ENCODE measurements around the gene ABCB8. TPM values are rescaled to one million over a fixed set of nuclear protein-coding genes. Genes with fewer than 3 reads are reported as not detected.
A peak's percentile ranks its signal among the peaks of the same experiment; 100 is the strongest.

Gene ABCB8
- 10 to 100 TPM; 20.1 to 21.6 TPM for total RNA-seq
- long read RNA-seq, full-length matches to known transcripts, result 11 of 24 reads
- long read RNA-seq, partial matches to known transcripts, result 6 of 24 reads
- long read RNA-seq, other reads (novel, unspliced or antisense), result 7 of 24 reads

- peak; percentile 96 to 98 for ATAC-seq
- DNase-seq, result peak; percentile 97
- intact Hi-C loops (cut with DNase I), result loop anchor here in 1 of 2 donors (1.0 to 2.0 kb wide), 2 partner anchors 30 to 83 kb away; partner anchors contain the start of gene SLC4A2
Measured at GRCh38 chr7:151028131-151028947, at the start of gene ABCB8. TSS of gene ABCB8 (plus strand) at chr7:151028450. CDS start at chr7:151028516, 66 bp downstream.

- no peak for DNase-seq
- peak; percentile 10 to 13 for ATAC-seq
- intact Hi-C loops (cut with DNase I), result no loop called here
Measured at GRCh38 chr7:150979713-150980390, 48.4 kb upstream of the ABCB8 start.

- DNase-seq (no peak), ATAC-seq (no peak)
- intact Hi-C loops (cut with DNase I), result no loop called here
Measured at GRCh38 chr7:150980663-150981062, 47.6 kb upstream of the ABCB8 start.

GRCh38 chr7:150981644-150982043 is 46.6 kb upstream of the ABCB8 start:
- ATAC-seq (no peak), DNase-seq (no peak)
- intact Hi-C loops (cut with DNase I), result no loop called here

- intact Hi-C loops (cut with DNase I), result no loop called here
- no peak for ATAC-seq
- no peak for DNase-seq
Measured at GRCh38 chr7:150982351-150982750, 45.9 kb upstream of the ABCB8 start.

- intact Hi-C loops (cut with DNase I), result no loop called here
- ATAC-seq (no peak), DNase-seq (no peak)
Measured at GRCh38 chr7:150983893-150984368, 44.3 kb upstream of the ABCB8 start.

- no peak for DNase-seq
- intact Hi-C loops (cut with DNase I), result loop anchor here (5.0 kb wide), 2 partner anchors 89 to 209 kb away; no protein-coding TSS in a partner anchor
- ATAC-seq, result peak; percentile 55 to 60
Measured at GRCh38 chr7:150986099-150986512, 42.1 kb upstream of the ABCB8 start.

GRCh38 chr7:150986556-150986955 is 41.7 kb upstream of the ABCB8 start:
- ATAC-seq (peak in 1 of 2 donors; percentile 4), DNase-seq (no peak)
- intact Hi-C loops (cut with DNase I), result loop anchor here (5.0 kb wide), 2 partner anchors 89 to 209 kb away; no protein-coding TSS in a partner anchor

GRCh38 chr7:150988230-150989226 is 39.7 kb upstream of the ABCB8 start:
- ATAC-seq, result peak; percentile 56 to 60
- DNase-seq, result peak; percentile 86
- intact Hi-C loops (cut with DNase I), result loop anchor here (1.0 to 5.0 kb wide), 3 partner anchors 90 to 211 kb away; no protein-coding TSS in a partner anchor

GRCh38 chr7:150989456-150989855 is 38.8 kb upstream of the ABCB8 start:
- ATAC-seq (no peak), DNase-seq (no peak)
- intact Hi-C loops (cut with DNase I), result loop anchor here (5.0 kb wide), 2 partner anchors 92 to 212 kb away; no protein-coding TSS in a partner anchor

GRCh38 chr7:150990416-150991186 is 37.6 kb upstream of the ABCB8 start, which contains the start of gene NOS3:
TSS of gene NOS3 (plus strand) at chr7:150991017. CDS start at chr7:150993804, 2,787 bp downstream.
- intact Hi-C loops (cut with DNase I), result no loop called here
- ATAC-seq, result no peak
- no peak for DNase-seq

GRCh38 chr7:150992051-150992640 is 36.1 kb upstream of the ABCB8 start:
- no peak for ATAC-seq
- intact Hi-C loops (cut with DNase I), result no loop called here
- DNase-seq, result no peak

GRCh38 chr7:150992833-150993302 is 35.4 kb upstream of the ABCB8 start:
- peak; percentile 79 for DNase-seq
- intact Hi-C loops (cut with DNase I), result no loop called here
- peak; percentile 48 to 50 for ATAC-seq

- DNase-seq (peak; percentile 90), ATAC-seq (peak; percentile 25 to 60)
- intact Hi-C loops (cut with DNase I), result no loop called here
Measured at GRCh38 chr7:150993511-150993910, 34.7 kb upstream of the ABCB8 start.

GRCh38 chr7:150994141-150994837 is 34.0 kb upstream of the ABCB8 start:
- ATAC-seq (peak; percentile 81 to 89), DNase-seq (peak; percentile 83)
- intact Hi-C loops (cut with DNase I), result no loop called here

GRCh38 chr7:150994838-150995510 is 33.3 kb upstream of the ABCB8 start:
- intact Hi-C loops (cut with DNase I), result no loop called here
- no peak for ATAC-seq
- DNase-seq, result no peak
